ENCODE measurements around the gene RAB27B.

DNA sequence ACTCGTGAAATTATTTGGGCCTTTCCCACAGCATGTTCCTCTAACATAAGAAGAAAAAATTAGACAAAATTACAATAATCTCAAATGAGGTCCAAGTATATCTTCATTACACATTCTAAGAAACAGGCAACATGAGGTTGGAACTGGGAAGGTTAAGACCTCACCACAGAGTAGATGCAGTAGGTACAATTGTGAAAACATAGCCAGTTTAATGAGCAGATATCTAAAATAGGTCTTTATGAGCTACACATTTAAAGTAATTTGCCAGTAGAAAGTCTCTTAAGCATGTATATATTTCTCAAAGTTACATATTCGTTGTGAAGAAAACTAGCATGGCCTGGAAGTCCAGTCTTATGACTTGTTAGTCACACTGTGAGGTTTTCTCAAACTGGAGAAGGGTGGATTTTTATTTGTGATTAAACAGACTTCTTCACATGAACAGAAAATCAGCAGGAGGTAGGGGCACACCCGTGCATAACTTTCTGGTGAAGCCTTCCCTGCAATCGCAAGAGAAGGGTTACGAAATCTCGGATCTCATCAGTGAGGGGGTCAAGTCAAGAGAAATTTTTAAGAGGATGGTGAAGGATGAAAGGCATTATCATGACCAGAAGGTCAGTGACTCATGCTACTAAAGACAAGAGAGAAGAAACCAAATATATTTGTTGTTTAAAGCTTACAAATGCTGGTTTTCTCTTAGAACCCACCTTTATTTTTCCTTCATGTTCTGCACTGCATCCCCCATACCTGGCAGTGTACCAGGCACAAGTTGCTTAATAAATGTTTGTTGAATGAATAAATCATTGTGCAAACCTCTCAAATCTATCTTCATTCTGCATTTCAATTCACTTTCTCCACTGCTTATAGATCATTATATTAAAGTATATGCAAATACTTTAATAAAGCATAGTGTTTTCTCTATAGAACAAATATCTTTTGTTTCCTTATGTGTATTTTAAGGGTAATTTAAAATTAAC, 5.1 kb upstream of the RAB27B start:
- TF ChIP-seq POLR2AphosphoS5 (IDR thresholded peaks at IDR 0.05) (no peak), POLR2A (IDR thresholded peaks at IDR 0.05; ENCODE audit: low read depth) (no peak)
- TF ChIP-seq, protein P1, sequence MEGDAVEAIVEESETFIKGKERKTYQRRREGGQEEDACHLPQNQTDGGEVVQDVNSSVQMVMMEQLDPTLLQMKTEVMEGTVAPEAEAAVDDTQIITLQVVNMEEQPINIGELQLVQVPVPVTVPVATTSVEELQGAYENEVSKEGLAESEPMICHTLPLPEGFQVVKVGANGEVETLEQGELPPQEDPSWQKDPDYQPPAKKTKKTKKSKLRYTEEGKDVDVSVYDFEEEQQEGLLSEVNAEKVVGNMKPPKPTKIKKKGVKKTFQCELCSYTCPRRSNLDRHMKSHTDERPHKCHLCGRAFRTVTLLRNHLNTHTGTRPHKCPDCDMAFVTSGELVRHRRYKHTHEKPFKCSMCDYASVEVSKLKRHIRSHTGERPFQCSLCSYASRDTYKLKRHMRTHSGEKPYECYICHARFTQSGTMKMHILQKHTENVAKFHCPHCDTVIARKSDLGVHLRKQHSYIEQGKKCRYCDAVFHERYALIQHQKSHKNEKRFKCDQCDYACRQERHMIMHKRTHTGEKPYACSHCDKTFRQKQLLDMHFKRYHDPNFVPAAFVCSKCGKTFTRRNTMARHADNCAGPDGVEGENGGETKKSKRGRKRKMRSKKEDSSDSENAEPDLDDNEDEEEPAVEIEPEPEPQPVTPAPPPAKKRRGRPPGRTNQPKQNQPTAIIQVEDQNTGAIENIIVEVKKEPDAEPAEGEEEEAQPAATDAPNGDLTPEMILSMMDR (IDR thresholded peaks at IDR 0.05), result no peak
